Measurements from ENCODE around the gene THEM4.

GRCh38 chr1:151915061-151915686 lies 5.9 kb upstream of the THEM4 start:
- no peak for TF ChIP-seq CTCF (IDR thresholded peaks at IDR 0.05; ENCODE audit: insufficient read depth, low read depth, low read length)
- no peak for TF ChIP-seq EZH2 (IDR thresholded peaks at IDR 0.05; ENCODE audit: insufficient read depth, low read length)

Measured in astrocyte (in vitro differentiated cells and primary cell).